Measurements from ENCODE around the gene SMIM33.
"Not testable (repeated sequence)": the region's sequence is repeated elsewhere in the genome, so short reads cannot be mapped to it uniquely, and the experiment has no call there.

Gene SMIM33

GRCh38 chr5:139470821-139471300, at the start of gene SMIM33:
TSS of gene SMIM33 (plus strand) at chr5:139471004. CDS start at chr5:139471122, 118 bp downstream.
- no peak for DNase-seq (ENCODE audit: low spot score)

GRCh38 chr5:139422307-139422893, 48.4 kb upstream of the SMIM33 start:
- DNase-seq (ENCODE audit: low spot score), result peak; percentile 84

- no peak for DNase-seq (ENCODE audit: low spot score)
Measured at GRCh38 chr5:139425497-139425896, 45.3 kb upstream of the SMIM33 start.

- peak; percentile 57 for DNase-seq (ENCODE audit: low spot score)
Measured at GRCh38 chr5:139426203-139426885, 44.5 kb upstream of the SMIM33 start.

- no peak for DNase-seq (ENCODE audit: low spot score)
Measured at GRCh38 chr5:139430015-139430414, 40.8 kb upstream of the SMIM33 start.

- DNase-seq (ENCODE audit: low spot score), result no peak
Measured at GRCh38 chr5:139431706-139432105, 39.1 kb upstream of the SMIM33 start.

GRCh38 chr5:139435676-139436075, 35.1 kb upstream of the SMIM33 start:
- no peak for DNase-seq (ENCODE audit: low spot score)

GRCh38 chr5:139438707-139439012, 32.1 kb upstream of the SMIM33 start:
- DNase-seq (ENCODE audit: low spot score), result no peak

GRCh38 chr5:139439013-139439903, 31.5 kb upstream of the SMIM33 start, which contains the start of gene DNAJC18:
TSS of gene DNAJC18 (minus strand) at chr5:139439525. CDS start at chr5:139439445, 80 bp downstream.
- peak; percentile 95 for DNase-seq (ENCODE audit: low spot score)

- not testable (repeated sequence) for DNase-seq (ENCODE audit: low spot score)
Measured at GRCh38 chr5:139440416-139440815, 30.4 kb upstream of the SMIM33 start.

- DNase-seq (ENCODE audit: low spot score), result peak; percentile 75
Measured at GRCh38 chr5:139443831-139444453, 26.9 kb upstream of the SMIM33 start.

- peak; percentile 52 for DNase-seq (ENCODE audit: low spot score)
Measured at GRCh38 chr5:139445325-139446170, 25.3 kb upstream of the SMIM33 start.

- no peak for DNase-seq (ENCODE audit: low spot score)
Measured at GRCh38 chr5:139446956-139447779, 23.6 kb upstream of the SMIM33 start.

- no peak for DNase-seq (ENCODE audit: low spot score)
Measured at GRCh38 chr5:139451176-139451575, 19.6 kb upstream of the SMIM33 start.

- DNase-seq (ENCODE audit: low spot score), result no peak
Measured at GRCh38 chr5:139451878-139452660, 18.7 kb upstream of the SMIM33 start.

- DNase-seq (ENCODE audit: low spot score), result no peak
Measured at GRCh38 chr5:139453683-139454567, 16.9 kb upstream of the SMIM33 start.

- no peak for DNase-seq (ENCODE audit: low spot score)
Measured at GRCh38 chr5:139454568-139455290, 16.1 kb upstream of the SMIM33 start.

- no peak for DNase-seq (ENCODE audit: low spot score)
Measured at GRCh38 chr5:139456776-139457175, 14.0 kb upstream of the SMIM33 start.

Measured in GM03348 (cell line).